ENCODE results near the gene OMA1. TPM values are rescaled to one million over a fixed set of nuclear protein-coding genes. Genes with fewer than 3 reads are reported as not detected.
A peak's percentile ranks its signal among the peaks of the same experiment; 100 is the strongest.

OMA1 gene
- total RNA-seq, 1 experiment from 2014 or later = 25.9 TPM

DNA sequence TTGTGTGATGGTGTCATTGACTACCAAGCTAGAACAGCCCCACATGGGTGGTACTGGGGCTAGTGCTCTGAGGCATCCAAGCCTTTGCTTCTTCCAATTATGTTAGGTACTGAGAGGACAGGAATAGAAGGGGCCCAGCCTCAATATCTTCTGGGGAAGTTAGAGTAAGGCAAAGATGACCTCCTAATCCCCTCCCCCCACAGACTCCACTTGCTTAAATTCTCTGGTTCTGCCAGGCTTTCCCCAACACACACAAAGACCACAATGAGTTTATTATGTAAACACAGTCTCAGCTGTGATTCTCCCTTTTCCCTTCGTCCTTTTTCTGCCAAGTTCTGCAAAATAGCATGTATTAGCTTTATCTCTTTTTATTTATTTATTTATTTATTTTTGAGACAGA, 33.7 kb upstream of the OMA1 start:
- DNase-seq = no peak
- H3K4me3 ChIP-seq (ENCODE audit: insufficient read depth, low read depth, low read length) = no peak overlapping the region
- peaks cover 34% of the 10 kb centered on the region for H3K27me3 ChIP-seq (ENCODE audit: control insufficient read depth, insufficient read depth, low read length)
- no peaks in the 10 kb centered on the region for H3K36me3 ChIP-seq (replicated peaks; ENCODE audit: control insufficient read depth, insufficient read depth, low read length)

DNA sequence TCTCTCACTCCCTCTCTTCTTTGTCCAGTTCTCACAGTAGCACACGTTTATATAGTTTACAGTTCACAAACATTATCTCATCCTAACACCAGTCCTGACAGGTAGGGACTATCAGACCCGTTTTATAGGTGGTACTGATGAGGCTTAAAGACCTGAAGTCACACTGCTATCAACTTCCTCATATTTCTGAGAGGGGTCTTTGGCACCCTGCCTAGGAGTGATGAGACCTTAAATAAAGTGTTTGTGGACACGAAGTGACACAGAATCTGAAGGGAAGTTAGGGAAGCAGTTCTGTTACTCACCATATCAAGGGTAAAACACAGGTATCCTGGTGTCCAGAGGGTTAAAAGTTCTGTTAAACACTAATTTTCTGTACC, 31.1 kb upstream of the OMA1 start:
- DNase-seq = no peak
- Histone ChIP-seq H3K27me3 (ENCODE audit: control insufficient read depth, insufficient read depth, low read length) (peaks cover 34% of the 10 kb centered on the region), H3K4me3 (ENCODE audit: insufficient read depth, low read depth, low read length) (peak overlapping the region; percentile 42), H3K36me3 (replicated peaks; ENCODE audit: control insufficient read depth, insufficient read depth, low read length) (no peaks in the 10 kb centered on the region)

DNA sequence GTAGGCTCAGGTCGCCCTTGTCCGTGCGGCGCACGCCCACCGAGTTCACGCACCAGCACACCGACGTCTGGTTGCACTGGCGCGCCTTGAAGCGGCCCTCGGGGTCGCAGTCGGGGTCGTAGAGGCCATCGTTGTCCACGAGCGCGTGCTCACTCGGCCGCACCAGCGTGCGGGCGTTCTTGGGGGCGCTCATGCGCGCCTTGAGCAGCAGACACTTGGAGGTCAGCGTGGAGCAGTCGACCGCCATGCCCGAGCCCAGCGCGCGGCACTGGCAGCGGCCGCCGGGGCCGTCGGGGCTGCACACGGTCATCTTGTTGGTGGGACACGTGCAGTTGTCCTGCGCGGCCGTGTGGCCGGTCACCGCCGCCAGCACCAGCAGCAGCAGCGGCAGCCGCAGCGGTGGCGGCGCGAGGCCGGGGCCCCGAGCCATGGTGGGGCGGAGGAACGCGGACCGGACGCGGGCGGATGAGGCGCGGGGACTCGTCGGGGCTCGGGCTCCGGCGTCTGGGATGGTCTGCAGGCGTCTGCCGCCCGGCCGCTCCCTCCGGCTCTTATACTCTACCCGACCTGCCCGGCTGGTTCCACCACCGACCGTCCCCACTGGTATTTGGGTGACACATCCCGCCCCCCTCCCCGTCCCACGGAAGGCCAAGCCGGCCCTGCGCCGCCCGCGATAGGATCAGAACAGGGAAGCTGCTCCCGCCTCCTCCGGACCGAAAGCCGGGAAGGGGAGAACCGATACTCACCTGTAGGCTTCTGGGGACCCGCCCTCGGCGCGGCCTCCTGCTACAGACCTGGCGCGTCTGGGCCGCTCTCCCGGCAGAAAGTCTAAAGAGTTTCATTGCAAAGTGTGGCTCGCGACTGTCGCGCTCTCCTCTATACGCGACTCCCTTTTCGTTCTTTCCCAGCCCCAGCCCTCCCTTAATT, 30.5 kb upstream of the OMA1 start, which contains the start of gene TACSTD2:
TSS of gene TACSTD2 (minus strand) at position 526 of the 927 bp plus-strand sequence. CDS start at position 430, 96 bp downstream.
- peak; percentile 88 for DNase-seq
- Histone ChIP-seq H3K36me3 (replicated peaks; ENCODE audit: control insufficient read depth, insufficient read depth, low read length) (no peaks in the 10 kb centered on the region), H3K4me3 (ENCODE audit: insufficient read depth, low read depth, low read length) (peak within 1 kb of the TSS; percentile 42), H3K27me3 (ENCODE audit: control insufficient read depth, insufficient read depth, low read length) (peaks cover 34% of the 10 kb centered on the region)

GRCh38 chr1:58576325-58576726, 29.8 kb upstream of the OMA1 start:
- Histone ChIP-seq H3K36me3 (replicated peaks; ENCODE audit: control insufficient read depth, insufficient read depth, low read length) (no peaks in the 10 kb centered on the region), H3K27me3 (ENCODE audit: control insufficient read depth, insufficient read depth, low read length) (peaks cover 34% of the 10 kb centered on the region), H3K4me3 (ENCODE audit: insufficient read depth, low read depth, low read length) (no peak overlapping the region; the same call in 1 of the 2 replicates)
- peak; percentile 19 for DNase-seq

DNA sequence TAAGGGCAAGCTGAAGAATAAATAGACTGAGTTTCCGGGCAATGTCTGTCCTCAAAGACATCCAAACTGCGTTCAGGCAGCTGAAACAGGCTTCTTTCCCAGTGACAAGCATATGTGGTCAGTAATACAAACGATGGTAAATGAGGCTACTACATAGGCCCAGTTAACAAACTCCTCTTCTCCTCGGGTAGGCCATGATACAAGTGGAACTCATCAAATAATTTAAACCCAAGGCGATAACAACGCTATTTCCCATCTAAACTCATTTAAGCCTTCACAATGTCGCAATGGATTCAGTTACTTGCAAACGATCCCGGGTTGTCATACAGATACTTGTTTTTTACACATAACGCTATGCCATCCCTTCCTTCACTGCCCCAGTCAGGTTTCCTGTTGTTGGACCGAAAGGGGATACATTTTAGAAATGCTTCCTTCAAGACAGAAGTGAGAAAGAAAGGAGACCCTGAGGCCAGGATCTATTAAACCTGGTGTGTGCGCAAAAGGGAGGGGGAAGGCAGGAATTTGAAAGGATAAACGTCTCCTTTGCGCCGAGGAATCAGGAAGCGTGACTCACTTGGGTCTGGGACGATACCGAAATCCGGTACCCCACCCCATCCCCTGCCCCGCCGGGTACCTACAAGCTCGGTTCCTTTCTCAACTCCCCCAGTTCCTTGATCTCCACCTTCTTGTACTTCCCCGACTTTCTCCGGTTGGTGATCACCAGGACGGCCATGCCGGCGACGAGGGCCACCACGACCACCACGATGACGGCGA, 29.2 kb upstream of the OMA1 start:
- Histone ChIP-seq H3K4me3 (ENCODE audit: insufficient read depth, low read depth, low read length) (no peak overlapping the region), H3K27me3 (ENCODE audit: control insufficient read depth, insufficient read depth, low read length) (peaks cover 34% of the 10 kb centered on the region), H3K36me3 (replicated peaks; ENCODE audit: control insufficient read depth, insufficient read depth, low read length) (no peaks in the 10 kb centered on the region)
- no peak for DNase-seq

DNA sequence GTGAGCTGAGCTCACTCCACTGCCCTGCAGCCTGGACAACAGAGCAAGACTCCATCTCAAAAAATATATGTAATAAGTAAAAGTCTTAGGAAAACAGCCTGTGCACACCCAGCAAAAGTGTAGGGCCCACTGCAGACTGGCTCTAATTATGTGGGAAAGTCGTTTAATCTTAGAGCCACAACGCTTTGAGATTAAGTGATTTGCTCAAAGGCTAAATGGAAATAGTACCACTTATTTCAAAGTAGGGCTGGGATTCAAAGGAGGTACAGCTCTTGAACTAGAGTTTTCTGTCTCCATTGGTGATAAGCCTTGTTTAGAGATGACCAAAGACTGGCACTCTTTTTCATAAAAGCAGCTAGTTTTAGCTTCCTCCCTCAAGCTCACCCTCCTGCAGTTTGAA, 28.3 kb upstream of the OMA1 start:
- no peak for DNase-seq
- H3K36me3 ChIP-seq (replicated peaks; ENCODE audit: control insufficient read depth, insufficient read depth, low read length) = no peaks in the 10 kb centered on the region
- H3K4me3 ChIP-seq (ENCODE audit: insufficient read depth, low read depth, low read length) = no peak overlapping the region
- peaks cover 34% of the 10 kb centered on the region for H3K27me3 ChIP-seq (ENCODE audit: control insufficient read depth, insufficient read depth, low read length)

DNA sequence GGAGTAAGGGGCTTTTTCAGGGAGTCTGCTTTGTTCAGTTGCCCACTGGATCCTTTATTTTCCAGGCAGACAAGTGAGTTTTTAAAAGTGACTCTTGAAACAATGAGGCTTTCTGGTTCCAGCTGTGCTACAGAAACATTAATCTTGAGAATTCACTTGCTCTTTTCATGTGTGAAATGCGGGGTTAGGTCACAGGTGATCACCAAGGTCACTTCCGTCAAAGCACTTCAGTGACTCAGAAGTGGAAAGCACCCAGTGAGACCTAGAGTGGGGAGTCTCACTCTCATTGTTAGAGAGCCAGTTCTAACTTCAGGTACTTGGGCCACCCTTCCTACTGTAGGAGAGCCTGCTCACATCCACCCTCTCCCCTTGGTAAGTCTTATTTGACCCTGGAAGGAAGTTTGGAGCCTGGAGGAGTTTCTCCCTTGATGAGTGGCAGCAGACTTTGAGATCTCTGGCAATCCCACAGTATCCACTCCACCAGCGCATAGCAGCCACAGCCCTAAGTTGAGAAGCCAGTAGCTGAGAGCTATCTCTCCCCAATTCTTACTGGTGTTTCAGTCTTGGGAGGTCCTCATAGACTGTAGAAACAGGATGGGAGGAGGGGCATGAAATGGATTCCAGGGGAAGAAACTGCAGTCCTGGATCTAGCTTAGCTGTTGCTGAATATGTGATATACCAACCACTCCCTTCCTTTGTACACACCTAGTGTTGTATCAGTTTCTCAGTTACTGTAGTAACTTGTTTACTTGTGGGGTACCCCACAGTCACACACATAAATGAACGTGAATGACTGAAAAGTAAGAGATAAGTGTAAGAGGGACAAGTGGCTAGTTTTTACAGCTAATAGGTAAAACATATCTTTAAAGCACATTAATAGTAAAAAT, 27.4 kb upstream of the OMA1 start:
- no peaks in the 10 kb centered on the region for H3K36me3 ChIP-seq (replicated peaks; ENCODE audit: control insufficient read depth, insufficient read depth, low read length)
- no peak for DNase-seq
- no peak overlapping the region for H3K4me3 ChIP-seq (ENCODE audit: insufficient read depth, low read depth, low read length)
- H3K27me3 ChIP-seq (ENCODE audit: control insufficient read depth, insufficient read depth, low read length) = peaks cover 32% of the 10 kb centered on the region

DNA sequence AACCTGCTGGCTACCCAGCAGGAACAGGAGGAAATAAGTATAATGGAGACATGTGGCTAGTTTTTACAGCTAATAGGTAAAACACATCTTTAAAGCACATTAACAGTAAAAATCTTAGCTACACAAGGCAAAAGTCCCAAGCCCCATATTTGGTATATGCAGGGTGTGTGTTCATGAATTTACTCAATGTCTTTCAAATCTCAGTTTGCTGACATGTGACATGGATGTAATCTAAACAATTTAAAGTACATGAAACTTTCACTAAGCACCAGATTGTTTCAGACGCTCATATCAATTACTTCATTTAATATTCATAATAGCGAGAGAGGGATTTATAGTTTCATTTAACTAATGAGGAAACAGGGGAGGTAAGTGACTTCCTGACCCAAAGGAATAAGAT, 26.6 kb upstream of the OMA1 start:
- Histone ChIP-seq H3K36me3 (replicated peaks; ENCODE audit: control insufficient read depth, insufficient read depth, low read length) (no peaks in the 10 kb centered on the region), H3K4me3 (ENCODE audit: insufficient read depth, low read depth, low read length) (no peak overlapping the region), H3K27me3 (ENCODE audit: control insufficient read depth, insufficient read depth, low read length) (peaks cover 29% of the 10 kb centered on the region)
- DNase-seq = no peak

- peaks cover 24% of the 10 kb centered on the region for H3K27me3 ChIP-seq (ENCODE audit: control insufficient read depth, insufficient read depth, low read length)
- DNase-seq = no peak
- no peak overlapping the region for H3K4me3 ChIP-seq (ENCODE audit: insufficient read depth, low read depth, low read length)
- H3K36me3 ChIP-seq (replicated peaks; ENCODE audit: control insufficient read depth, insufficient read depth, low read length) = no peaks in the 10 kb centered on the region
Measured at GRCh38 chr1:58572690-58573089, 26.2 kb upstream of the OMA1 start.

DNA sequence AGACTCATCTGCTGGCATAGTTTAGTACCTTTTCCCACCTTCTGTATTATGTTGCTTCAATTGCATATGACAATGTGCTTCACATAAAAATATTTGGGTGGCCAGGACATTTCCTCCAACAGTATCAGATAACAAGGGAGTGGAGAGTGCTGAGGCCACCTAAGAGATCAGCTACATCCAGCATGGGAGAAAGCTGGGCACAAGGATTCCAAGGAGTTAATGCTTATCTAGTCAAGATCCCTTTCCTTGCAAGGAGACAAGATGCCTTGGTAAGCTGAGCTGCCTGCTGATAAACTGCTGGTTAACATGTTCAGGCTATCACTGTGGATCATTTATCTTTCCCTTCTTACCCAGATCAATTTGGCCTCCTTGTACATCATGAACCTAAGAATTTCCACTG, 25.1 kb upstream of the OMA1 start:
- peaks cover 14% of the 10 kb centered on the region for H3K27me3 ChIP-seq (ENCODE audit: control insufficient read depth, insufficient read depth, low read length)
- no peak for DNase-seq
- no peaks in the 10 kb centered on the region for H3K36me3 ChIP-seq (replicated peaks; ENCODE audit: control insufficient read depth, insufficient read depth, low read length)
- H3K4me3 ChIP-seq (ENCODE audit: insufficient read depth, low read depth, low read length) = no peak overlapping the region

DNA sequence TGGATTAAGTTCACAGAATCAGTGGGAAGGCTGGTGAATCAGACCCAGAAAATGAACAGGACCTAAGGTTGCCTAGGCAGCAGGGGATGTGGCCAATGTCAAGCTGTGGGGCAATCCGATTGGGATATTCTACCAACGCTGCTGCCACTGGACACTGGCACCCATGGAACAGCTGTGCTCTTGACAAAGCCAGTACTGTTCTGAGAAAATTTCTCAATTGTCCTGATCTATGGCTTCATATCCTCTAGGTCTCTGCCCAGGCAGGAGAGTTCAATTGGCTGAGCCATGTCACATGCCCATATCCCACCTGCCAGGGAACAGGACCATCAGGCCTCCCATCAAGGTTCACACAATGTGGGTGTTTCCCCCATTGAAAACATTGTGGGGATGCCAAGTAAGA, 24.3 kb upstream of the OMA1 start:
- H3K27me3 ChIP-seq (ENCODE audit: control insufficient read depth, insufficient read depth, low read length) = peaks cover 6% of the 10 kb centered on the region; the same call in 1 of the 2 replicates
- no peaks in the 10 kb centered on the region for H3K36me3 ChIP-seq (replicated peaks; ENCODE audit: control insufficient read depth, insufficient read depth, low read length)
- no peak overlapping the region for H3K4me3 ChIP-seq (ENCODE audit: insufficient read depth, low read depth, low read length)
- no peak for DNase-seq

DNA sequence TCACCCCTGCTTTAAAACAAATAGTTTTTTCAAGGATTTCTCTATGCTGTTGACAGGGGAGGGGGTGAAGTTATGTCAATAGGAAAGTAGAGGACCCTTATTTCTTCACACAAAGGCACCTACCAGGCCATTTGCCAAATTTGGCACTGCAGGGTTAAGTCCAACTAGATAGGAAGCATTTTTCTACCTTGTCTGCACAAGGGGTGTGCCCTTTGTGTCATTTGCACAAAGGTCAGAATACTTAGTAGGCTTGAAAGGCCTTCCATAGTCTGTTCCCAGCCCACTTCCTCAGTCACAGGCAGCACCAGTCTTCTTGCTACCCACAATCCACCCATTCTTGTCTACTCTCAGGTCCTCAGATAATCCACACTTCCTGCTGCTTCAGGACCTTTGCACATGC, 23.6 kb upstream of the OMA1 start:
- no peaks in the 10 kb centered on the region; the same call in 1 of the 2 replicates for H3K27me3 ChIP-seq (ENCODE audit: control insufficient read depth, insufficient read depth, low read length)
- no peaks in the 10 kb centered on the region for H3K36me3 ChIP-seq (replicated peaks; ENCODE audit: control insufficient read depth, insufficient read depth, low read length)
- no peak for DNase-seq
- no peak overlapping the region for H3K4me3 ChIP-seq (ENCODE audit: insufficient read depth, low read depth, low read length)

GRCh38 chr1:58568911-58569310, 22.4 kb upstream of the OMA1 start:
- Histone ChIP-seq H3K4me3 (ENCODE audit: insufficient read depth, low read depth, low read length) (no peak overlapping the region), H3K27me3 (ENCODE audit: control insufficient read depth, insufficient read depth, low read length) (no peaks in the 10 kb centered on the region), H3K36me3 (replicated peaks; ENCODE audit: control insufficient read depth, insufficient read depth, low read length) (no peaks in the 10 kb centered on the region)
- no peak for DNase-seq

- DNase-seq = no peak
- no peaks in the 10 kb centered on the region for H3K36me3 ChIP-seq (replicated peaks; ENCODE audit: control insufficient read depth, insufficient read depth, low read length)
- no peaks in the 10 kb centered on the region for H3K27me3 ChIP-seq (ENCODE audit: control insufficient read depth, insufficient read depth, low read length)
- no peak overlapping the region for H3K4me3 ChIP-seq (ENCODE audit: insufficient read depth, low read depth, low read length)
Measured at GRCh38 chr1:58568271-58568860, 21.8 kb upstream of the OMA1 start.

All from H7 (cell line).